ENCODE data around the gene FHOD3. TPM values are rescaled to one million over a fixed set of nuclear protein-coding genes. Genes with fewer than 3 reads are reported as not detected.
A peak's percentile ranks its signal among the peaks of the same experiment; 100 is the strongest.

FHOD3 gene
- total RNA-seq, 4 donors from 2014 or later = 15.6 to 25.9 (median 21.6) TPM

GRCh38 chr18:36706134-36706881 is 408.8 kb downstream of the FHOD3 start:
- H3K27me3 ChIP-seq = no peaks in the 10 kb centered on the region
- peak overlapping the region in 2 of 4 donors; percentile 41 to 54 for H3K27ac ChIP-seq
- 72 to 73% methylated on average over 8 of the region's 8 CpGs for WGBS, 2 donors
- no peak for DNase-seq (ENCODE audit: low spot score in 2 of 2)
- no peaks in the 10 kb centered on the region for H3K9me3 ChIP-seq
- no peaks in the 10 kb centered on the region for H3K36me3 ChIP-seq
- H3K4me1 ChIP-seq = peaks cover 0 to 39% (median 0%) of the 10 kb centered on the region in 4 donors
- TF ChIP-seq EP300 (IDR thresholded peaks at IDR 0.05) (no peak), CTCF (IDR thresholded peaks at IDR 0.05) (no peak), POLR2A (IDR thresholded peaks at IDR 0.05) (no peak)
- no peak overlapping the region for H3K4me3 ChIP-seq

GRCh38 chr18:36708366-36708765 is 410.9 kb downstream of the FHOD3 start:
- H3K9me3 ChIP-seq = no peaks in the 10 kb centered on the region
- TF ChIP-seq EP300 (IDR thresholded peaks at IDR 0.05) = no peak
- no peak for TF ChIP-seq CTCF (IDR thresholded peaks at IDR 0.05)
- no peak for TF ChIP-seq POLR2A (IDR thresholded peaks at IDR 0.05)
- no peaks in the 10 kb centered on the region for H3K36me3 ChIP-seq
- H3K4me1 ChIP-seq = peaks cover 0 to 42% (median 0%) of the 10 kb centered on the region in 4 donors
- H3K27me3 ChIP-seq = no peaks in the 10 kb centered on the region
- no peak for DNase-seq (ENCODE audit: low spot score in 2 of 2)
- 52 to 75% methylated on average over 4 of the region's 4 CpGs for WGBS, 2 donors
- H3K4me3 ChIP-seq = no peak overlapping the region
- H3K27ac ChIP-seq = peak overlapping the region in 1 of 4 donors; percentile 37

- Histone ChIP-seq H3K36me3 (no peaks in the 10 kb centered on the region), H3K4me1 (peaks cover 0 to 42% (median 0%) of the 10 kb centered on the region in 4 donors), H3K27me3 (no peaks in the 10 kb centered on the region), H3K27ac (no peak overlapping the region), H3K9me3 (no peaks in the 10 kb centered on the region), H3K4me3 (no peak overlapping the region)
- TF ChIP-seq POLR2A (IDR thresholded peaks at IDR 0.05) (no peak), CTCF (IDR thresholded peaks at IDR 0.05) (no peak), EP300 (IDR thresholded peaks at IDR 0.05) (no peak)
- WGBS, 2 donors = 63% methylated on average over 6 of the region's 6 CpGs
- DNase-seq (ENCODE audit: low spot score in 2 of 2) = no peak
Observed at GRCh38 chr18:36709315-36709714, 411.8 kb downstream of the FHOD3 start.

- peaks cover 0 to 35% (median 0%) of the 10 kb centered on the region in 4 donors for H3K4me1 ChIP-seq
- H3K27me3 ChIP-seq = no peaks in the 10 kb centered on the region
- no peak for TF ChIP-seq EP300 (IDR thresholded peaks at IDR 0.05)
- TF ChIP-seq CTCF (IDR thresholded peaks at IDR 0.05) = no peak
- TF ChIP-seq POLR2A (IDR thresholded peaks at IDR 0.05) = no peak
- DNase-seq (ENCODE audit: low spot score in 2 of 2) = no peak
- no peak overlapping the region for H3K4me3 ChIP-seq
- H3K36me3 ChIP-seq = no peaks in the 10 kb centered on the region
- WGBS, 2 donors = 46 to 52% methylated on average over 6 of the region's 6 CpGs
- H3K27ac ChIP-seq = peak overlapping the region in 3 of 4 donors; percentile 11 to 52 (median 40)
- no peaks in the 10 kb centered on the region for H3K9me3 ChIP-seq
Observed at GRCh38 chr18:36711014-36711725, 413.7 kb downstream of the FHOD3 start.
